NCI-H128 (cell line): Measurements from ENCODE around the gene EIF4A3.
"Not testable (repeated sequence)": the region's sequence is repeated elsewhere in the genome, so short reads cannot be mapped to it uniquely, and the experiment has no call there.

ENCODE experiments used
- DNase-seq: peaks from one replicate; lab custom pipeline; 2025; ENCODE audit not compliant: unreplicated experiment; lab: John Stamatoyannopoulos, UW

EIF4A3 gene

DNA sequence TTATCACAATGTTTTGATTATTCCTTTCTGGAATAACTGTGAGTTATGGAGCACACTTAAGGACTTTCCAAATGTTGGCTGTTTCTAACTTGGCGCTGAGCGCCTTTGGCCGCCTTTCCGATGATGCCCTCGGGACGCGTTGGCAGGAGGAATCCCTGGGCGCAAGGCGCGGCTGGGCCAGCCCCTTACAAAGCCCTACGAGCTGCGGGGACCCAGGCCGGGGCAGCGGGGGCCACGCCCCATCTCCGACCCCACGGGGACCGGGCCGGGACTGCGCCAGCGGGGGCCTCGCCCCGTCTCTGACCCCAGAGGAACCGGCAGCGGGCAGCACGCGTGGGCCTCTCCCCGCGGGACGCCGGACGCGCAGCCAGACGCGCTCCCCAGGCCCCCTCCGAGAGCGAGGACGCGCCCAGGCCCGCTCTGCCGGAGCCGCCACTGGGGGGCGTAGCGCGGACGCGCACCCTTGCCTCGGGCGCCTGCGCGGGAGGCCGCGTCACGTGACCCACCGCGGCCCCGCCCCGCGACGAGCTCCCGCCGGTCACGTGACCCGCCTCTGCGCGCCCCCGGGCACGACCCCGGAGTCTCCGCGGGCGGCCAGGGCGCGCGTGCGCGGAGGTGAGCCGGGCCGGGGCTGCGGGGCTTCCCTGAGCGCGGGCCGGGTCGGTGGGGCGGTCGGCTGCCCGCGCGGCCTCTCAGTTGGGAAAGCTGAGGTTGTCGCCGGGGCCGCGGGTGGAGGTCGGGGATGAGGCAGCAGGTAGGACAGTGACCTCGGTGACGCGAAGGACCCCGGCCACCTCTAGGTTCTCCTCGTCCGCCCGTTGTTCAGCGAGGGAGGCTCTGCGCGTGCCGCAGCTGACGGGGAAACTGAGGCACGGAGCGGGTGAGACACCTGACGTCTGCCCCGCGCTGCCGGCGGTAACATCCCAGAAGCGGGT is 45.6 kb downstream of the EIF4A3 start, which contains the start of gene GAA:
Gene GAA, plus strand, starts transcription at position 571 of the 935 bp plus-strand sequence. CDS start 3,006 bp downstream, outside the sequence.
- DNase-seq = peak; percentile 65

DNA sequence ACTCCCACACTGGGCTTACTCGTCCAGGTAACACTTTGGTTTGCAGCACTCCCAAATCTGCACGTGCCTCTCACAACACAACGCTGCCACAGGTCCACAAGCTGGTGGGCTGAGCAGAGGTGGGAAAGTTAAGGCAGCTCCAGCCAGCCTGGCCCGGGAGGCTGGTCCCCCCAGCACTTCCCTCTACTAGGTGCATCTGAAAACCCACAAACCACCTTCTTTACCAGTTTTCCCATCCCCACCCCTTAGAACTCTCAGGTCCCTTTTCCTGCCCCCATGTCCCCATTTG is 46.9 kb downstream of the EIF4A3 start:
- no peak for DNase-seq

DNA sequence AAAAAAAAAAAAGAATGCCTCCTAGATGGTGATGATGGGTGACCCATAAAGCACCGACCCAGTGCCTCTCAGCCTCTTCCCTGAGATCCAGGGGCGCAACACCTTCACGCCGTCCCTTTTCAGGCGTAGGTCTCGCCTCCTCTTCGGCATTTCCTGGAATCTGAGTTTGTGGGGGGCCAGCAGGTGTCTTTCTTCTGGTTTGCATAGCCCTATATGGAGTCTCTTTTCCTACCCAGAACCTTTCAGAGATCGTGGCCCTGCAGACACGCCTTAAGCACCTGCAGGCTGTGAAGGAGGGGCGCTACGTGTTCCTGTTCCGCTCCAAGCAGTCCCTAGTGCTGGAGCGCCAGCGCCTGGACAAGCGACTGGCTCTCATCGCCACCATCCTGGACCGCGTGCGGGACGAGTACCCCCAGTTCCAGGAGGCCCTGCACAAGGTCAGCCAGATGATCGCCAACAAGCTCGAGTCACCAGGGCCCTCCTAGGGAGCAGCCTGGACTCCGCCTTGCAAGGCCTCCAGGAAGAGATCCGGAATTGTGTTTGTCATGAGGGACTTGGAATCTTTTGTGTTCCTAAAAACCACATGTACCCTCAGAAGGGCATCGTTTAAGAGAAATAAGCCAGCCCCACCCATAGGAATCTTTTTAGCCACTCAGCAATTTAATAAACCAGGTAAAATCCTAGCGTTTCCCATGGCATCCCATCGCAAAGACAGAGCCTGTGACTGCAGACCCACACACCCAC is 47.5 kb downstream of the EIF4A3 start:
- DNase-seq = no peak

DNA sequence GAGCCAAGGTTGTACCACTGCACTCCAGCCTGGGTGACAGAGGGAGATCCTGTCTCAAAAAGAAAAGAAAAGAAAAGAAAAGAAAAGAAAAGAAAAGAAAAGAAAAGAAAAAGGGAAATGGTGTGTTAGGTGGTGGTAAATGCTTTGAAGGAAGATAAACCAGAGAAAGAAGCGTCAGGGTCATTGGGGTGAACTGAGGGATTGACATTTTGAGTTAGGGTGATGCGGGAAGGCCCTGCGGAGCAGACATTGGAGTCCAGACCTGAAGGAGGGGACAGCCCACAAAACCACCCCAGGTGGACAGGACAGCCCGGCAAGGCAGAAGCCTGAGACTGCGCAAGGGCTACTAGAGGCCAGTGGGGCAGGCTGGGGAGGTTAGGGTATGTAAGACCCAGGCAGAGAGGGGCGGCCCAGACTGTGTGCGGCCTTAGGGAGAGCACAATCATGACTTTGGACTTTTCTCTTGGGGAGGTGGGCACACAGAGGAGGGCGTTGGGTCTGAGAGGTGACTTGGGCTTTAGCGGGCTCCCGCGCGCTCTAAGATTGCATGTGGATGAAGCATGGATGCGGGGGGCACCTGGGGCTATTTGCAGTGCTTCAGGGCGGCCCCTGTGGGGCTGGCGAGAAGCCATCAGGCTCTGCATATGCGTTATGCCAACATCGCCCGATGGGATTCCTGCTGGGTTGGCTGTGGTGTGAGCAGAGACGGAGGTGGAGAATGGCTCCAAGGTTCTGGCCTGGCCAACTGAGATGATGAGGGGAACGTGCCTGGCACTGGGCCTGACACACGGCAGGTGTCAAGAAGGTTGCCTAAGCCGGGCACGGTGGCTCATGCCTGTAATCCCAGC is 48.9 kb downstream of the EIF4A3 start:
- DNase-seq = no peak

DNA sequence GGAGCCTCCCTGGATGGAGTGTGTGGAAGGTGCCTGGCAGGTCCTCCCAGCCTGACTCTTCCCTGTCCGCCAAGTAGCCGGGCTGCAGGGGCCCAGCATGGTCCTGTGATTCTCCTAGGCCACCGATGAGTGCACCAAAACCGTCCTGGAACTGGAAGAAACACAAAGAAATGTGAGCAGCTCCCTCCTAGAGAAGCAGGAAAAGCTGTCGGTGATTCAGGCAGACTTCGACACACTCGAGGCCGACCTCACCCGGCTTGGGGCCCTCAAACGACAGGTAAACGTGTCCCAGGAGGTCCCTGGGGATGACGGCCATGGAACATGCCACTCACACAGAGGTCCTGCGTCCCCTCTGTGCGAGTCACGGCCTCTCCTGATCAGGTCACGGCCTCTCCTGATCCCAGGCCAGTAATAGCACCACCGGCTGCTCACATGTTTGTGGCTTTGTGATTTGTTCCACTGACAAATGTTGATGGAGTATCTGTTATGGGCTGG is 49.8 kb downstream of the EIF4A3 start:
- no peak for DNase-seq

DNA sequence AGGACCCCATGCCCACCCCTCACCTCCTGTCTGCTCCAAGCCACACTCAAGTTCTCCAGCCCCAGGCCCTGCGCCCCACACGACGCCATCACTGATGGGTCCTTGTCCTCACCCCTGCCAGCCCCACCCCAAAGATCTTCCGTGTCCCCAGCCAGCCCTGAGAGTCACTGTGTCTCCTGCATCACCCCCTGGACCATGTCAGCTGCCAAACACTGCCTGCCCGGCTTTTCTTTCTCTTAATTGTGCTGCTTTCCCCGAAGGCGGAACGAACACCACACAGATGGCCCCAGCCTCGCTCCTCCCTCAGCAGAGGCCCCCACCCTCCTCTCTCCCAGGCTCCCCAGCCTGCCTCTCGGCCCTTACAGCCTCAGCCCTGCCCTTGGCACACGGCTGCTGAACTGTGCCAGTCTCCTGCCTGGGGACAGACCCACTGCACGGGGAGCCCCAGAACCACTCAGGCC is 50.3 kb downstream of the EIF4A3 start:
- DNase-seq = no peak

DNA sequence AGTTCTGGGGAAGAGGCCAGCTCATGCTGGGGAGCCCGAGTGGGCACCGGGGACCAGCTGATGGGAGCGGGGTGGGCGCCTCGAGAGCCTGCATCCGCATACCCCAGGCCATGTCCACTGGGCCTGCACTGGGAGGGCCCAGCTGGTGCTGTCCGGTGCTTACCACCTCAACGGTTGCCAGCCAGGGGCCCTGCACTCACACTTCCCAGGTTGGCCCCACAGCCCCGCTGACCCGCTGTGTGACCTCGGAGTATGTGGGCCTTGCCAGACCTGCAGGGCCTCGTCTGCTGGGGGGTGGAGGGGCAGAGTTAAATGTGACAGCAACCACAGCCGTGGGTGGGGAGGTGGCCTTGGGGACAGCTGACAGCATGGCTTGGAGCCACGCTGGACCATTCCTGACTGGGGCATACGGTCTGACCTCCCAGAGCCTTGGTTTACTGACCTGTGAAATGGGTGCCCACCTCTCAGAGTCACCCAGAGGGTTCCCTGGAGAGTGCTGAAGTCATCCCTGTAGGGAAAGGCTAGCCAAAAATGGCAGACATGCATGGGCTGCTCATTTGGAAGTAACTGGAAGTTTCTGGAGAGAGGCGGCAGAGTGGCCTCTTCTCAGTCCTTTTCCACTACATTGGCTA is 51.0 kb downstream of the EIF4A3 start:
- DNase-seq = no peak

DNA sequence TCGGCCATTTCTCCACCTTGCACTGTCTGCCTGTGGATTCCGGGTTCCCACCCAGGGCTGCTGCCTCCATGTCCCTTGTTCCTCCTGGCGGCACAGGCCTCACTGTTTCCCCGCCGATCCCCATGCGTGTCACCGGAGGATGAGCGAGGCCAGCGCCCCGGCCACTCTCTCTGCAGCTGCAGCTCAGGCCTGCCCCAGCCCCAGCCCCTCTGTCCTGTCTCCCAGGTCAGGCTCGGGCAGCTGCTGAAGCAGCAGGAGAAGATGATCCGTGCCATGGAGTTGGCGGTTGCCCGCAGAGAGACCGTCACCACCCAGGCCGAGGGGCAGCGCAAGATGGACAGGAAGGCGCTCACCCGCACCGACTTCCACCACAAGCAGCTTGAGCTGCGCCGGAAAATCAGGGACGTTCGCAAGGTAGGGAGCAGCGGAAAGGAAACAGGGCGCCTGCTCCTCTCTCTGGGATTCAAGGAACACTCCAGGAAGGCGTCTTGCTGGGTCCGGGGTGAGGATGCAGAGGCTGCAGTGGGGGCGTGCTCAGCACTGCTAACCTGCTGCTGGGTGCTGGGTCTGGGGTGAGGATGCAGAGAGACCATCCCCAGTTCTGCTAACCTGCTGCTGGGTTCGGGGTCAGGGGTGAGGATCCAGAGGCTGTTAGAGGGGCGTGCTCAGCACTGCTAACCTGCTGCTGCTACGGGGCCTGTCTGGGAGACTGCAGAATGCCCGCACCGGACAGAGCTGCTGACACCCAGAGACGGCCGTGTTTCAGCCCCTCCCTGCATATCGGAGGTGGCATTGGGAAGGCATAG is 51.7 kb downstream of the EIF4A3 start:
- DNase-seq = no peak

DNA sequence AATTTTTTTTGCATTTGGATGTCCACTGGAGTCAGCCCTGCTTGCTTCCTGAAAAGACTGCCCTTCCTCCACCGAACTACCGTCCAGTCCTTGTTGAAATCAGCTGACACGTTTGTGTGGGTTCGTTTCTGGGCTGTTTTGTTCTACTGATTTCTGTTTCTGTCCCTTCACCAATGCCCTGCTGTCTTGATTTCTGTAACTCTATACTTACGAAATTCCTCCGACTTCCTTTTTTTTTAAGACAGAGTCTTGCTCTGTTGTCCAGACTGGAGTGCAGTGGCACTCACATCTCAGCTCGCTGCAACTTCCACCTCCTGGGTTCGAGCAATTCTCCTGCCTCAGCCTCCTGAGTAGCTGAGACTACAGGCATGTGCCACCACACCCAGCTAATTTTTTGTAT is 54.0 kb downstream of the EIF4A3 start:
- DNase-seq = no peak

DNA sequence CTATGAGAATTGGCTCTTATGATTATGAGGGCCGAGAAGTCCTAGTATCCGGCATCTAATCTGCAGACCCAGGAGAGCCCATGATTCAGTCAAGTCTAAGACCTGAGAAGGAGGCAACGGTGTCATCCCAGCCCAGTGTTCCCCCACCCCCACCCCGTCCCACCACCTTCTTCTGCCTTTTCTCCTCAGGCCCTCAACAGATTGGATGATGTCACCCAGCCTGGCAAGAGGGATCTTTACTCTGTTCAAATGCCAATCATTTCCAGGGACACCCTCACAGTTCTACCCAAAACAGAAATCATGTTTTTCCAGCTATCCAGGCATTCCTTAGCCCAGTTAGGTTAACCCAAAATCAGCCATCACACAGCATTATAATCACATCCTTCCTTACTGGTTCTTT is 55.6 kb downstream of the EIF4A3 start:
- no peak for DNase-seq

DNA sequence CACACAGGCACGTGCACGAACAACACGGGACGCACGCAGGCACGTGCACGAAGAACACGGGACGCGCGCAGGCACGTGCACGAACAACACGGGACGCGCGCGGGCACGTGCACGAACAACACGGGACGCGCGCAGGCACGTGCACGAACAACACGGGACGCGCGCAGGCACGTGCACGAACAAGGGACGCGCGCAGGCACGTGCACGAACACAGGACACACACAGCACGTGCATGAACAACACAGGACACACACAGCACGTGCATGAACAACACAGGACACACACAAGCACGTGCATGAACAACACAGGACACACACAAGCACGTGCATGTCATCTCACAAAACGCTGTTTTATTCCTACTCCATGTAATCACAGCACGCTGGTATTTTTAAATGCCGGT is 56.8 kb downstream of the EIF4A3 start:
- not testable (repeated sequence) for DNase-seq

DNA sequence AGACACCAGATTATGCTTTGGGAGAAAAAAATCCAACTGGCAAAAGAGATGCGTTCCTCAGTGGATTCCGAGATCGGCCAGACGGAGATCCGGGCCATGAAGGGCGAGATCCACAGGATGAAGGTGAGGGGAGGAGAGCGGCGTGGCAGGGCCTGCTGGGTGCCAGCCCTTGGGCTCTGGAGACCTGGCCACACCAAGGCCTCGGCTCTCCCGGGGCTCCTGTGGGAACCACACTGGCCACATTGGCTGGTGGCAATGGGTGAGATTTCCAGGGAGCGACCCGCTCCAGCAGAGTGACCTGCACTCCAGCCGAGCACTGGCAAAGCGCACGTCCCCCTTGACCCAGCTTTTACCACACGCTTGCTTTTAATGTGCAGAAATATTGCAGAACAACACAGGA is 57.2 kb downstream of the EIF4A3 start:
- DNase-seq = no peak

DNA sequence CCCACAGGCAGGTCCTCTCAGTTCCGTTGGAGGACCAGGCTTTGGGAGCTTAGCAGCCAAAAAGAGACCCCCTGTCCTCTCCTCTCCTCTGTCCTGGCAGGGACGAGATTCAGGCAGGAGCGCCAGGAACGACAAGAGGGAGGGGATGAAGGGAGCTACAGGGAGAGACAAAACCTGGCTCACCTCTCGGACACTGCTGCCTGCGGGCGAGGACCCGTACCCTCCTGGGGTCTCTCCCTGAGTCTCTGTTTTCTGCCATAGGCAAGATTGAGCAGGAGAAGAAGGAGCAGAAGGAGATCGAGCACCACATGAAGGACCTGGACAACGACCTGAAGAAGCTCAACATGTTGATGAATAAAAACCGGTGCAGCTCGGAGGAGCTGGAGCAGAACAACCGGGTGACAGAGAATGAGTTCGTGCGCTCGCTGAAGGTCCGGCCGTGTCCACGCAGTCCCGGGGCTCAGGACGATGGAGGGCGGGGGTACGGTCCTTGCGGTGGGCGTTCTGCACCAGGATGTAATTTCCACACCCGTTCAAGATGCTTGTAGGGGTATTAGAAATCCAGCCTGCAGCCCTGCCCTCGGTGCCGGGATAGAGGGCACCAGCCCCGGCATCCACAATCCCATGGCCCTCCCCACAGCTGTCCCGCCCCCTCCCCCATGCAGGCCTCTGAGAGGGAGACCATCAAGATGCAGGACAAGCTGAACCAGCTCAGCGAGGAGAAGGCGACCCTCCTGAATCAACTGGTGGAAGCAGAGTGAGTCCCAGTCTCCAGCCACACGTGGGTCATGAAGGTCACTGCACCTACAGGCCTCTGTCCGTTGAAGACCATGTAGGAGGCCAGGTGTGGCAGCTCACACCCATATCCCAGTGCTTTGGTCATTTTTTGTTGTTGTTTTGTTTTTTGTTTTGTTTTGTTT is 59.3 kb downstream of the EIF4A3 start:
- no peak for DNase-seq

DNA sequence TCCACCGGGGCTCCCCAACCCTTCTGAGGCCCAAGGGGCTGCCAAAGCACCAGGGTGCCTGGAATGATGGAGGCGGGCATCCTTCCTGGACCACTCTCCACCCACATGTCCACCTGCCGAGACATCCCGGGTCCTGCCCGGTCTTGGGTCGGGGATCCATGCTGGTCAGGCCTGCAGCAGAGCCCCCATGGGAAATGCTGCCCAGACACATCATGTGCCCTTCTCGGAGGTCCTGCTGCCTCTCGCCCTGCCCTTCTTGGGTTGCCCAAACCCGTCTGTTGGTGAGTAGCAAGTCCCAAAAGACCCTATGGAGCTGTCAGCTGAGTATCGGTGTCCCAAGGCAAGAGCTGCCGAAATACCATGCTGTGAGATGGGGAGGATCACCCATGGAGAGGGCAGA is 60.3 kb downstream of the EIF4A3 start:
- no peak for DNase-seq

DNA sequence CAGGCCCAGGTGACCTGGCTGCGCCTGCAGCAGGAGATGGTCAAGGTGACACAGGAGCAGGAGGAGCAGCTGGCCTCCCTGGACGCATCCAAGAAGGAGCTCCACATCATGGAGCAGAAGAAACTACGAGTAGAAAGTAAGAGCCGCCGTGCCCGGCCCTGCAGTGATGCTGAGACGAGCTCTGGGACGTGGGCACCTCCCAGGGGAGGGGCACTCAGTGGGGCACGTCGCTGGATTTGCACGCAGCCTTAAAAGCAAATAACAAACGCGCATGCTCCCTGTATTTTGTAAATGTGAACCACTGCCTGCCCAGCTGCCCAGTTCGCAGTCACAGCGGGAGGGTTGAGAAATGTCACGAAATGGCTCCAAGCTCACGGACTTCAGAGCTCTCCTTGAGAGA is 60.8 kb downstream of the EIF4A3 start:
- DNase-seq = no peak

DNA sequence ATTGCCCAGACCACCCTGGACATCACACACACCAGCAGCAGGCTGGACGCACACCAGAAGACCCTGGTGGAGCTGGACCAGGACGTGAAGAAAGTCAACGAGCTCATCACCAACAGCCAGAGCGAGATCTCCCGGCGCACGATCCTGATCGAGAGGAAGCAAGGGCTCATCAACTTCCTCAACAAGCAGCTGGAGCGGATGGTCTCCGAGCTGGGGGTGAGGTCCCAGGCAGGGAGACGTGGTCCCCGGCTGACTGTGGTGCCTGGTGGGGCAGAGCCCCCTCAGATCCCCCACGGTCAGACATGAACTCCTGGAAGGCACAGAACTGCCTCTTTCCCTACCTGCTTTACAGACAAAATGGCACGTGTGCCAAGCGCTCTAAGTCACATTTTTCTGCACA is 62.2 kb downstream of the EIF4A3 start:
- no peak for DNase-seq
